Right renal cortex interstitium (tissue), 3 donors: Measurements from ENCODE around the gene EPHB2. TPM values are rescaled to one million over a fixed set of nuclear protein-coding genes. Genes with fewer than 3 reads are reported as not detected.

Experiments used
- DNase-seq, 3 donors: peaks; one replicate each; pipeline ENCODE4 v3.0.0-alpha.2; 2013; ENCODE audit warnings: low read depth in 3 of 3, low spot score in 2 of 3
- polyA plus RNA-seq, 3 donors: library from polyadenylated mRNA; unstranded; fragments of 120-200 nt; gene quantifications; one replicate each; pipeline ENCODE4 v1.2.1, GENCODE V29; 2013; ENCODE audit not compliant: insufficient read length in 3 of 3

Gene EPHB2
- polyA plus RNA-seq, 3 donors, result 9.3 to 12.8 (median 11.9) TPM

DNA sequence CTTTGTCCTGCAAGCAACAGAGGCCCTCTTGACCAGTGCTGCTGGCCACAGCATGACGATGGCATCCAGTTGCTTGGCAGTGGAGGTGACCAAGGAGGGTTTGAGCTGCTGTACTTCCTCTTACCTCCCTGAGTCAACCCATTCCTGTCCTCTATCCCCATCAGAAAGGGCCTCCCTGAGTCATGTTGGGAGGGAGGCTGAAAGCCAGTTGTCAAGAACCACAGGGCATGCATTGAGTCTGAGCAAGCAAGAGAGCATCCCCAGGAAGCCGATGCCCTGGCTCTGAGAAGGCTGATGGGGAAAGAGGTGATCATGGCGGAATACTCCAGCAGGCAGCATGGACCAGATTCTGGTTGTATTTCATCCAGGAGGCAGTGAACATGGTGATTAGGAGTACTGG is 192.5 kb downstream of the EPHB2 start:
- no peak for DNase-seq

DNA sequence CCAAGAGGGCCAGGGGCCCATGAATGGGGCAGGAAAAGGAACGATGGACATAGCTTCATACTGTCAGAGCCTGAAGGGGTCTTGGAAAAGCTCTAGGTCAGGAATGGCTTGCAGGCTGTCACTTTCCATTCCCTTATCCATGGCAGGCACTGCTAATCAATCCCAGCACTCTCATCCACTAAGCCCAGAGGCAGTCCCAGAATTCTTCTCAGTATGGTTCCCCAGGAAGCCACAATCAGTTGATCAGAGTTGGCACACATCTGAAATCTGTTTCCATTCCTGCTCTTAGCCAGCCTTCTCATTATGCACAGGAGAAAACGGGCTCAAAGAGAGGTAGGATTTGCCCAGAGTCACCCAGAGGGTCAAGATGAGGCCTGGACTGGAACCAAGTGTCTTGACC is 196.3 kb downstream of the EPHB2 start:
- no peak for DNase-seq

DNA sequence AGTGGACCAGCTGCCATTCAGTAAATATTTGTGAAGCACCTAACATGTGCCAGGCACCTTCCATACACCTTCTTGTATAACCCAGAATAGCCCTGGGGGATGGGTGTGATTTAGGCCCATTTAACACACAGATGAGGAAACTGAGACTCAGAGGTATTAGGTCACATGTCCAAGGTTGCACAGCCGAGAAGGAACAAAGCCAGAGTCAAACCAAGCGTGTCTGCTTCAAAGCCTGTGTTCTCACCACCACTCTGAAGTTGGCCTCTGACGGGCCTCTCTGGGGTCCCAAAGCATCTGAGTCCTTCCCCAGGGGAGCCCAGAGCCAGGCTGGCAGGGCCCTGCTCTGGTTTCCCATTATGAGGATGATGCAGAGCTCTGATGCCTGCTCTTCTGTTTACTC is 196.9 kb downstream of the EPHB2 start:
- no peak for DNase-seq

DNA sequence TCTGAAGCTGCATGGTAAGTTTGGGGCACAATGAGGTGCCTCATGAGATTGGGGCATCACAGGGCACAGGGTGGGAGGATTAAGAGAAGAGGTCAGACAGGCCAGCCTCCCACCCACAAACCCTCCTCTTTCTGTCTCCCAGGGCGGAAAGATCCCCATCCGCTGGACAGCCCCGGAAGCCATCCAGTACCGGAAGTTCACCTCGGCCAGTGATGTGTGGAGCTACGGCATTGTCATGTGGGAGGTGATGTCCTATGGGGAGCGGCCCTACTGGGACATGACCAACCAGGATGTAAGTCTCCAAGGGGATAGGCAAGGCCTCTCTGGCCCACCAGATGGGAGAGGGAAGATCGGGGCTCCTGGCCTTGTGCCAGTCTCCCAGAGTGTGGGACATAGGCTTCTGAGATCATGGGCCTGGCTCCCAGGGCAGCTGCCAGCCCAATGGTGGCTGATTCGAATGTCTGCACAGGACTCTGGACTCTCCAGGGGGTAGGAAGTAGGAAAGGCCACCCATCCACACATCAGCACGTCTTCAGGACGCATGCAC is 198.3 kb downstream of the EPHB2 start:
- DNase-seq, result no peak

DNA sequence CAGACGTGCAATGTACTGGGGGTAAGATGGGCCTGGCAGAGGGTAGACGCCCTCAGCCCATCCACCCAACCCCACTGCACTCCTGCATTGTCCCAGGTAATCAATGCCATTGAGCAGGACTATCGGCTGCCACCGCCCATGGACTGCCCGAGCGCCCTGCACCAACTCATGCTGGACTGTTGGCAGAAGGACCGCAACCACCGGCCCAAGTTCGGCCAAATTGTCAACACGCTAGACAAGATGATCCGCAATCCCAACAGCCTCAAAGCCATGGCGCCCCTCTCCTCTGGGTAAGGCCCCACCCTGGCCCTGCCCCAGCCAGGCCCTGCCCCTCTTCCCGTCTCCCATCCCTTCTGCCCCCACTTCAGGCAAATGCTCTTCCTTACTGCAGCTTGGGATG is 199.6 kb downstream of the EPHB2 start:
- DNase-seq, result no peak

DNA sequence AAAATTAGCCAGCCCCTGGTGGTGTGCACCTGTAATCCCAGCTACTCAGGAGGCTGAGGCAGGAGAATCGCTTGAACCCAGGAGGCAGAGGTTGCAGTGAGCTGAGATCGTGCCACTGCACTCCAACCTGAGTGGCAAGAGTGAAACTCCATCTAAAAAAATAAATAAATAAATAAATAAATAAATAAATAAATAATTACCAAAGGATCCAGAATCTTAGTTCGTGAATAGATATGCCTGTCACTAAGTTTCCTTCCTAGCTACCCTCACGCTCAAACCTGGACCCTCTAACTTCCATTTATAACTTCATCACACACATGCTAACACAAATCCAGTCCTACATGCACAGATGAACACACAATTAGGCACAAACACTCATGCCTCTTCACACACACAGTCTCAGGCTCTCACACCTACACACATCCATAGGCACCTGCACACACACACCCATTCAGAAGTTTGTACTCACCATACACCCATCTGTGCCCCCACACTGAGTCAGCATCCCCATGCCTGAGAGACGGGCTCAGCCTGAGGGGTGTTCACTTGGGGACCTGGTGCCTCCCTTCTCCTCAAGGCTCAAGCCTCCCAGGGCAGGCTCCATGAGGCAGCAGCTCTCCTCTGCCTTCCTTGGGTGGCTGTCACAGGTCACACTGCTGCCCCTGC is 200.5 kb downstream of the EPHB2 start:
- DNase-seq, result no peak

DNA sequence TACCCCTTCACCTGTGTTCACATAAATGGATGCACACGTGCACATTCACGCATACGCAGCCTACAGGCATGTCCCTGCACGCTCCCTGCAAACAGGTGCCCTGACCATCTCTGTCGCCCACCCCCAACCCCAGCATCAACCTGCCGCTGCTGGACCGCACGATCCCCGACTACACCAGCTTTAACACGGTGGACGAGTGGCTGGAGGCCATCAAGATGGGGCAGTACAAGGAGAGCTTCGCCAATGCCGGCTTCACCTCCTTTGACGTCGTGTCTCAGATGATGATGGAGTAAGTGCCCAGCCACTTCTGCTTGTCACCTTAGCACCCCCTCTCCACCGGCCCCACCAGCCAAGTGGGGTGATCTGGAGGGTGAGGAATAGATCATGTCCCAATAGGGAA is 201.7 kb downstream of the EPHB2 start:
- DNase-seq, result no peak

DNA sequence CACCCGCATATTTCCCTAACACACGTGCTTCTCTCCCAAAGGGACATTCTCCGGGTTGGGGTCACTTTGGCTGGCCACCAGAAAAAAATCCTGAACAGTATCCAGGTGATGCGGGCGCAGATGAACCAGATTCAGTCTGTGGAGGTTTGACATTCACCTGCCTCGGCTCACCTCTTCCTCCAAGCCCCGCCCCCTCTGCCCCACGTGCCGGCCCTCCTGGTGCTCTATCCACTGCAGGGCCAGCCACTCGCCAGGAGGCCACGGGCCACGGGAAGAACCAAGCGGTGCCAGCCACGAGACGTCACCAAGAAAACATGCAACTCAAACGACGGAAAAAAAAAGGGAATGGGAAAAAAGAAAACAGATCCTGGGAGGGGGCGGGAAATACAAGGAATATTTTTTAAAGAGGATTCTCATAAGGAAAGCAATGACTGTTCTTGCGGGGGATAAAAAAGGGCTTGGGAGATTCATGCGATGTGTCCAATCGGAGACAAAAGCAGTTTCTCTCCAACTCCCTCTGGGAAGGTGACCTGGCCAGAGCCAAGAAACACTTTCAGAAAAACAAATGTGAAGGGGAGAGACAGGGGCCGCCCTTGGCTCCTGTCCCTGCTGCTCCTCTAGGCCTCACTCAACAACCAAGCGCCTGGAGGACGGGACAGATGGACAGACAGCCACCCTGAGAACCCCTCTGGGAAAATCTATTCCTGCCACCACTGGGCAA is 202.9 kb downstream of the EPHB2 start:
- no peak for DNase-seq

DNA sequence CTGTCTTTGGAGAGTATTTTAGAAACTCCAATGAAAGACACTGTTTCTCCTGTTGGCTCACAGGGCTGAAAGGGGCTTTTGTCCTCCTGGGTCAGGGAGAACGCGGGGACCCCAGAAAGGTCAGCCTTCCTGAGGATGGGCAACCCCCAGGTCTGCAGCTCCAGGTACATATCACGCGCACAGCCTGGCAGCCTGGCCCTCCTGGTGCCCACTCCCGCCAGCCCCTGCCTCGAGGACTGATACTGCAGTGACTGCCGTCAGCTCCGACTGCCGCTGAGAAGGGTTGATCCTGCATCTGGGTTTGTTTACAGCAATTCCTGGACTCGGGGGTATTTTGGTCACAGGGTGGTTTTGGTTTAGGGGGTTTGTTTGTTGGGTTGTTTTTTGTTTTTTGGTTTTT is 203.5 kb downstream of the EPHB2 start:
- DNase-seq, result no peak

DNA sequence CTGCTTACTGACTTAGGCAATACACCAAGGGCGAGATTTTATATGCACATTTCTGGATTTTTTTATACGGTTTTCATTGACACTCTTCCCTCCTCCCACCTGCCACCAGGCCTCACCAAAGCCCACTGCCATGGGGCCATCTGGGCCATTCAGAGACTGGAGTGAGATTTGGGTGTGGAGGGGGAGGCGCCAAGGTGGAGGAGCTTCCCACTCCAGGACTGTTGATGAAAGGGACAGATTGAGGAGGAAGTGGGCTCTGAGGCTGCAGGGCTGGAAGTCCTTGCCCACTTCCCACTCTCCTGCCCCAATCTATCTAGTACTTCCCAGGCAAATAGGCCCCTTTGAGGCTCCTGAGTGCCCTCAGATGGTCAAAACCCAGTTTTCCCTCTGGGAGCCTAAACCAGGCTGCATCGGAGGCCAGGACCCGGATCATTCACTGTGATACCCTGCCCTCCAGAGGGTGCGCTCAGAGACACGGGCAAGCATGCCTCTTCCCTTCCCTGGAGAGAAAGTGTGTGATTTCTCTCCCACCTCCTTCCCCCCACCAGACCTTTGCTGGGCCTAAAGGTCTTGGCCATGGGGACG is 204.1 kb downstream of the EPHB2 start:
- DNase-seq, result no peak

DNA sequence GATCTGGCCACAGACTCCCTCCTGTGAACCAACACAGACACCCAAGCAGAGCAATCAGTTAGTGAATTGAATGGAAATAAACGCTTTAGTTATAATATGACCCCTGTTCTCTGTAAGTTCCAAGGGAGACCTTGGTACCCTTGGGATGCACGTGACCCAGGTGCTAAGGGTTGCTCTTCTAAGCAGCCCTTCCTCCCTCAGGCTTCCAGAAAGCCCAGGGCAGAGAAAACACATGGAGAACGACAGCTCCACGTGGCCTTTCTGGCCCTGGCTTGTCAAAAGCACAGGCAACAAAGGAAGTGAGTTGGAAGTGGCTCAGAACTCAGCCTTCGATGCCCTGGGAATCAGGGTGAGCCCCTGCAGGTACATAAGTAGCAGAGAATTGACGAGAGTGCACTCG is 204.6 kb downstream of the EPHB2 start:
- no peak for DNase-seq

DNA sequence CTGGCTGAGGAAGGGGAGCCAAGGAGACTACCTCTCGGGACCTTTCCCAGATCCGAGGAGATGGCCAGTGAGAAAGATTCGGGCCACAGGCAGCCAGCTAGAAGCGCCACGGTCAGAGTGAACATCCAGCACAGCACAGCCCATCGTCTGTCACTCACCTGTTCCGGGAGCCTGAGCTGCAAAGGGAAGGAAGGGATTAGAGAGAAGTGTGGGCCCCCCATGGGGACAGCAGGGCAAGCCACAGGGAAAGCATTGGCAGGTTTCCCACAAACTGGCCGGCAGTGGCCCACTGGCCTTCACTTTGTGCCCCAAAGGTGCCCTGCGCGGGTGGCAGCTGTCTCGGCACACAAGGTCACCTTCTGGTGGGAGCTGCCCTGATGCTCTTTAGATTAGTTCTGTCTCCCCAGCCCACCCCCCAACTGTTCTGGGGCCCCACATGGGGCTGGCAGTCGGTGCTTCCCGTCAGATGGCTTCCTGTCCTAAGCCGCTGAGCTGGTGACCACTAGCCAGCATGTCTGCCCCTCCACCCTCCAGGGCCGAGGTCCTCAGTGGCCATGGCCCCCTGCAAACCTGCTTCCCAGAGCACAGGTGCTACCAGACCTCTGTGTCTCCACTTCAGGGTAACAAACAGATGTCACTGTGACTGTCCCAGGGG is 205.3 kb downstream of the EPHB2 start:
- no peak for DNase-seq

DNA sequence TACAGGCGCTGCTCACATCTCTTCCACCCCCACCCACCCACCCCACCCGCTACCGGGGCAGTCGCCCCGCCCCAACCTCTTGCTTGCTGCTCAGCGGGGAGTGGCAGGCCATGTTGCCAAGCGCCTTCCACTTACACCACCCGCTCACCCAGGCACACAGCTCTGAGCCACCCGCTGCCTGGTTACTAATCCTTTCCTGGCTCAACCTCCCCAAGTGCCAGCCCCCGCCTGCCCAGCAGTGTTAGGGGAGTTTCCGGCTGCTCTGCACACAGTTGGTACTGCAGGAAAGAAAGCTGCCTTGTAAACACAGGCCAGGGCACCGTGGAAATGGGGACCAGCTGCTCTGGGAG is 205.8 kb downstream of the EPHB2 start:
- no peak for DNase-seq

DNA sequence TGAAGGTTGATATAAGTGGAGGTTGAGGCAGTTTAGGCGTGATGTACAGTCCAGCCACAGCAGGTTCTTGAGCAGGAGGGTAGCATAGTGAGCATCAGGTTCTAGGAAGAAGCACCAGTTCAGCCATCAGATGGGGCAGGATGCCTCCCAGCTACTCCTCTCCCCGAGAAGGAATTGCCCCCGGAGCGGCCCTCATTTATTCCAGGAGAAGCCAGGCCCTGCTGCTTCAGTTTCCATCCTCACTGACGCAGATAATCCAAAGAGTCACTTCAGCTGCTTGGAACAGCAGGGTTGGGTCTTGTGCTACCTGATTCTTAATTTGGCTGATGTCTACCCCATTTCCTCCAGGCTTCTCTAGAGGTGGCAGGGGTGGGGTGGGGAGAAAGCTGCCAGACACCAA is 207.3 kb downstream of the EPHB2 start:
- DNase-seq, result no peak

DNA sequence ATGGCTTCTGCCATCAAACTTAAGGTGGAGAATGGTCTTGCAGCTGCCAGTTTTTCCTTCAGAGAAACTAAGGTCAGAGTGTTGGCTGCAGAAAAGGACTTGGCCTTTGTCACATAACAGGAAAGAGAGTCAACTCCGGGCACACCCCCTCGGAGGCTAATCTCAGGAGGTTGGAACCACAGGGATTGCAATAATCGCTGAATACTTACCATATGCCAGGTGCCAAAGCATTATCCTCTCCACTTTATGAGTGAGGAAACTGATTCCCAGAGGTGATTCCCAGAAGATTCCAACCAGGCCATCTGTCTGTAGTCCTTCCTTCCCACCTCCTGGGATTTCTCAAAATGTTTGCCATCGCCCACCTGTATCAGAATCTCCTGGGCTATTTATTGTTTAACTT is 208.0 kb downstream of the EPHB2 start:
- no peak for DNase-seq

DNA sequence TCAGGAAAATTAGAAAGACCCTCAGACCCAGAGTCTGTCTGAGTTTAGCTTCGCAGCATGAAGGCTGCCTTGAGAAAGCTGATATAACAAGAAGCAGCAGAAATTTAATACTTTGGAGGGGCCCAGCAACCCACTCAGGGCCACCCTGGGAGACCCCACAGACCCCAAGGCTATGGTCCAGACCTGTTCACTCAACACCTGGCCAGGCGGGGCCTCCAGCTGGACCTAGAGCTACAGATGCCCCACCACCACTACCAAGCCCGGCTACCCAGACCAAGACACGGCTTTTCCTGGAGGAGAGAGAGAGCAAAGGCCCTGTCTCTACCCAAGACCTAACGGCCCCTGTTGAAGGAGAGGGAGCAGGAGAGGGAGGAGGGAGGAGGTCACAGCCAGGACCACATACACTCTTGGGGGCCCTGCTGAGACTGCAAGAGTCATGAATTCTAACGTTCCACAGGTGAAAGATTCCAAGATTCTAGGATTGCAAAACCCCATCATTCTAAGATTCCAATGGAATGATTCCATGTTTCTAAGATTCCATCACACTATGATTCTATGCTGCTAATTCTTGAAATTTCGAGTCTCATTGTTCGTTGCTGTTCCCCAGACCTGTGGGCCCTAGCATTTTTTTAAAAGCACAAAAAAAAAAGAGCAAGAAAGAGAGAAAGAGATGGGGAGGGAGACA is 208.8 kb downstream of the EPHB2 start:
- no peak for DNase-seq

DNA sequence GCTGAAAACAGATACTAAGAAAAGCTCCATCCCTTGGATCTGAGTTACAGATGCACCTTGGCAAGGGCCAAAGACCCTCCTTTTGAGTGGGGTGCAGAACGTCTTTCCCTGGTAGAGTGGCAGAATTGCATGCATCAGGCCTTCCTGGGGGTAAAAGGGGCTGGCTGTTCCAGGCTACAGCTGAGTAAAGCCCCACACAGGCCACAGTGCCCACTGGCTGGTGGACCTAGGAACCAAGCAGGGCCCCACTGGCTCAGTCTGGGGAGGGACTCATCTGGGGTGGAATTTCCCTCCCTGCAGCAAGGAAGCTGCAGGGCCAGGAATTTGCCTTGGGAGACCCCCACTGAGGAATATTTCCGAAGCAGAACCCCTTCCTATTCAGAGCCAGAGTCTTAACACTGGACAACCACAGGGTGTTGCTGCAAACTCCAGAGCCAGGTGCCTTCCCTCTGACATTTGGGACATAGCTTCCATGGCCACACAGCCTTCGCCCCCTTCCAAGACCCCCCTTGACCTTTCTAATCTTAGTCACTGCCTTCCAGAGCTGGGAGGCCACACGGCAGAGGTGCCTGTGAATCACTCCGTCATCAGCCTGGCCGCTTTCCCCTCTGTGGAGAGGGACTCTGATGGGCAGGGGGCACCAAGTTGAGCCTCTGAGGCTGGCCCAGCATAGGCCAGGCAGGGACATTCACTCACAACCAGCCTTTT is 209.5 kb downstream of the EPHB2 start:
- DNase-seq, result no peak

DNA sequence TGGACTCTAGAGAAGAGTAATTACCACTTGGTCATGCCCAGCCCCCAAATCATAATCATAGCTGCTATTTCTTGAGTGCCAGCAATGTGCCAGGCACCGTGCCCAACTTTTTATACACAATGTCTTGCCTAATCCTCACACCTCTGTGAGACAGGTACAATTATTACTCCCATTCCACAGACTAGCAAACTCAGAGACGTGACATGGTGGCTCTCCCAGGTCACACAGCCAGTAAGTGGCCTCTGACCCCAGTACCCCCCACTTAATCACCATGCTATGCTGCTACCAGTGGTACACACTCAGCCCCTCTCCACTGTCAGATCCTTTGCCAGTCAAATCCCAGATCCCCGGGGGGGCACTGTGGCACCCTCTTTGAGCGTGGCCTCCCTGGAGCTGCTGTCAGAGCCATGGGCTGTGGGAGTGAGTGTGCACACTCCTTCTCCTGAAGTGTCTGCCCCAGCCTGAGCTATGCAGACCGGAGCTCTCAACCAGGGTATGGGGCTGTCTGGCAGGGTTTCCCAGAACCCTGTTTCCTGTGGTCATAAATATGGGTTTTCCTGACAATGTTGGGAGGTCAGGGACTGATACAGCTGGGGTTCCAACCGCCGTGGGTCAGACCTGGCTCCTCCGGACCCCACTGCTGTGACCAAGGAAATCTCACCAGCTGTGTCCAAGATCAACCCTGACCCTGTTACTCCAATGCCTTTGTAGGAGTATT is 210.3 kb downstream of the EPHB2 start:
- DNase-seq, result no peak

DNA sequence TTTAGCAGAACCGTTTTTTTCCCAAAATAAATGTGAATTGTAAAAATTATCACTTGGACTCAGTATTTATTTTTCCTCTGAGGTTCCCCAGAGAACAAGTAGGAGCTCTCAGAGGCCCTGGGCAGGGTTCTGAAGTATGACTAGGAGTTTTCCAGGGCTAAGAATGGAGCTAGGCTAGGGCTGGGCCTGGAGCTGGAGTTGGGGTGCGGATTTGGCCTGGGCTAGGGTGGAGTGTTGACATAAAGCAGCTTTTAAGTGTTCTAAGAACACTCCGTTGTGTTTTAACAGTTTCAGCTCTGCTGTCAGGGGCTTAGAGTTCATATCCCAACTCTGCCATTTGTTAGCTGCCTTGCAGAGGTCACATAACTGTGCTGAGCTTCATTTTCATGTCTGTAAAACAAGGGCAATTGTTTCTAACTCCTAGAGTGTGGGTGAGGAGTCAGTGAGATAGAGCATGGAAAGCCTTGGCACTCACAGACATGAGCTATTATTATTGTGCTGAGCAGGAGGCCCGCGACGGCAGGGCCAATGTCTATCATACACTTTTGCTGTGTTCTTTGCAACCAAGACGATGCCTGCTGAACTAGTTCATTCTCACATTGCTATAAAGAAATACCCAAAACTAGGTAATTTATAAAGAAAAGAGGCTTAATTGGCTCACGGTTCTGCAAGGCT is 210.9 kb downstream of the EPHB2 start:
- DNase-seq, result no peak
